Parathyroid adenoma (tissue), 2 donors: ENCODE results near the gene ZNF502.
"Not testable (repeated sequence)": the region's sequence is repeated elsewhere in the genome, so short reads cannot be mapped to it uniquely, and the experiment has no call there.

ENCODE experiments used
- H2AFZ ChIP-seq: fragments of 300-600 bp; sonication (generic); one replicate; pipeline ENCODE4 v1.7.0; 2017; ENCODE audit warnings: antibody characterized with exemption, mild to moderate bottlenecking
- H3K27ac ChIP-seq: fragments of 300-600 bp; sonication (generic); one replicate; pipeline ENCODE4 v1.7.0; 2017
- H3K27me3 ChIP-seq: fragments of 300-600 bp; sonication (generic); one replicate; pipeline ENCODE4 v1.7.0; 2017; ENCODE audit warnings: low read length; ENCODE audit not compliant: control insufficient read depth, insufficient read depth
- H3K36me3 ChIP-seq: fragments of 300-600 bp; sonication (generic); one replicate; pipeline ENCODE4 v1.7.0; 2017; ENCODE audit warnings: low read length; ENCODE audit not compliant: control insufficient read depth, insufficient read depth
- H3K4me1 ChIP-seq: fragments of 300-600 bp; sonication (generic); one replicate; pipeline ENCODE4 v1.7.0; 2017; ENCODE audit warnings: control low read depth
- H3K4me2 ChIP-seq: fragments of 300-600 bp; sonication (generic); one replicate; pipeline ENCODE4 v1.7.0; 2017; ENCODE audit warnings: low read length
- H3K4me3 ChIP-seq: fragments of 300-600 bp; sonication (generic); one replicate; pipeline ENCODE4 v1.7.0; 2017; ENCODE audit warnings: low read depth, low read length
- H3K79me2 ChIP-seq: fragments of 300-600 bp; sonication (generic); one replicate; pipeline ENCODE4 v1.7.0; 2017; ENCODE audit warnings: control low read depth
- H3K9ac ChIP-seq: fragments of 300-600 bp; sonication (generic); one replicate; pipeline ENCODE4 v1.7.0; 2017; ENCODE audit warnings: mild to moderate bottlenecking
- H3K9me3 ChIP-seq: fragments of 300-600 bp; sonication (generic); one replicate; pipeline ENCODE4 v1.7.0; 2017; ENCODE audit warnings: low read length; ENCODE audit not compliant: control insufficient read depth
- TF ChIP-seq, protein P1 (sequence below): fragments of 300-600 bp; sonication (generic); IDR thresholded peaks from one replicate; pipeline ENCODE4 v1.7.0; 2017; ENCODE audit warnings: antibody characterized with exemption, mild to moderate bottlenecking
- donor health status: primary hyperparathyroidism.

ZNF502 gene

DNA sequence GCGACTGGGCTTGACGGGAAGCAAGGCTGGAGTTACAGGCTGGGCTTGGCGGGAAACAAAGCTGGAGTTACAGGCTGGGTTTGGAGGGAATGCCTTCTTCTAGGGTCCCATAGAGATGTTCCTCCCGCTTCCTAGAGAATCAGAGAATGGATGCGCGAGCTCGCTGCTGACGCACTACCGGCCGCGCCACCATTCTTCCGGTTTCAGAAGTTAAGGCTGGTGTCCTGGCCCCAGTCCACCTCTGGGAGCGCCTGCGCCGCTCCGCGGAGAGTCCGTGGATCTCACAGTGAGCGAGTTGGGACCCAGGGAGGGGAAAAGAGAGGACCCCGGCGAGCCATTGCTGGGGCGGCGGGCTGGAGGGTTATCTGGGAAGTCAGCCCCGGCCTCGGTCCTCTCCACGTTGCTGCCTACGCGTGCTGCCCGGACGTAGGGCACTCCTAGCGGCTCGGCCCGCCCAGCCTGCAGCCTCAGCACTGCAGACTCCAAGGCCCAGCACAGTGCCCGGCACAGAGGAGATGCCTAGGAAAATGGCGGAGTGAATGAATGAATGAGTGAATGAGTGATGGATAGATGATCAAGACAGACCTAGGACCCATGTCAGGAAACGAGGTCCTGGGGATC lies at the start of gene ZNF502:
TSS of gene ZNF502 (plus strand) at position 206 of the 621 bp plus-strand sequence. CDS start 7,602 bp downstream, outside the sequence.
- Histone ChIP-seq H3K79me2 (no peaks in the 10 kb centered on the region), H3K36me3 (no peaks in the 10 kb centered on the region), H3K27ac (peak within 1 kb of the TSS; percentile 55), H3K4me3 (peak within 1 kb of the TSS; percentile 66), H3K4me2 (peak within 1 kb of the TSS; percentile 71), H3K4me1 (no peaks in the 10 kb centered on the region), H3K9me3 (peaks cover 4% of the 10 kb centered on the region), H3K27me3 (no peaks in the 10 kb centered on the region), H2AFZ (peak within 1 kb of the TSS; percentile 97), H3K9ac (no peak within 1 kb of the TSS)
- TF ChIP-seq, protein P1, sequence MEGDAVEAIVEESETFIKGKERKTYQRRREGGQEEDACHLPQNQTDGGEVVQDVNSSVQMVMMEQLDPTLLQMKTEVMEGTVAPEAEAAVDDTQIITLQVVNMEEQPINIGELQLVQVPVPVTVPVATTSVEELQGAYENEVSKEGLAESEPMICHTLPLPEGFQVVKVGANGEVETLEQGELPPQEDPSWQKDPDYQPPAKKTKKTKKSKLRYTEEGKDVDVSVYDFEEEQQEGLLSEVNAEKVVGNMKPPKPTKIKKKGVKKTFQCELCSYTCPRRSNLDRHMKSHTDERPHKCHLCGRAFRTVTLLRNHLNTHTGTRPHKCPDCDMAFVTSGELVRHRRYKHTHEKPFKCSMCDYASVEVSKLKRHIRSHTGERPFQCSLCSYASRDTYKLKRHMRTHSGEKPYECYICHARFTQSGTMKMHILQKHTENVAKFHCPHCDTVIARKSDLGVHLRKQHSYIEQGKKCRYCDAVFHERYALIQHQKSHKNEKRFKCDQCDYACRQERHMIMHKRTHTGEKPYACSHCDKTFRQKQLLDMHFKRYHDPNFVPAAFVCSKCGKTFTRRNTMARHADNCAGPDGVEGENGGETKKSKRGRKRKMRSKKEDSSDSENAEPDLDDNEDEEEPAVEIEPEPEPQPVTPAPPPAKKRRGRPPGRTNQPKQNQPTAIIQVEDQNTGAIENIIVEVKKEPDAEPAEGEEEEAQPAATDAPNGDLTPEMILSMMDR = peak; percentile 32

DNA sequence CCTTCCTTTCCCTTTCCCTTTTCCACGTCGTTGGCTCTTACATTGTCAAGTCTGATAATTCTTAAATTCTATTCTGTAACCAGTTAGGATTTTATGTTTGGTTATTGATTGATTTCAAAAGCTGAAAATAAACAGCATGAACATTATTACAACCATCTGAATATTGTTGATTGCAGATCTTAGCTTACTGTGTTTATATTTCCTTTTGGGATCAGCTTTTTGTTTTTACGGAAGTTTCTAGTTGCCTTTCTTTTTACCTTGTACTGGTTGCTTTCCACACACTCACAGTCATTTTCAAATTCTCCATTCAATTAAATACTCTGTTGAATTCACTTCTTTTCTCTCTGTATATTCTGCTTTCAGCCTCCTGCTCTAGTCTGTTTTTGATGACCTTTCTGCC lies 47.3 kb upstream of the ZNF502 start:
- Histone ChIP-seq H3K36me3 (no peaks in the 10 kb centered on the region), H3K9ac (no peak overlapping the region), H3K79me2 (no peaks in the 10 kb centered on the region), H3K4me2 (no peak overlapping the region), H3K4me3 (no peak overlapping the region), H3K27ac (no peak overlapping the region), H3K27me3 (no peaks in the 10 kb centered on the region), H2AFZ (no peak overlapping the region), H3K9me3 (no peaks in the 10 kb centered on the region), H3K4me1 (no peaks in the 10 kb centered on the region)
- TF ChIP-seq, protein P1 = no peak

DNA sequence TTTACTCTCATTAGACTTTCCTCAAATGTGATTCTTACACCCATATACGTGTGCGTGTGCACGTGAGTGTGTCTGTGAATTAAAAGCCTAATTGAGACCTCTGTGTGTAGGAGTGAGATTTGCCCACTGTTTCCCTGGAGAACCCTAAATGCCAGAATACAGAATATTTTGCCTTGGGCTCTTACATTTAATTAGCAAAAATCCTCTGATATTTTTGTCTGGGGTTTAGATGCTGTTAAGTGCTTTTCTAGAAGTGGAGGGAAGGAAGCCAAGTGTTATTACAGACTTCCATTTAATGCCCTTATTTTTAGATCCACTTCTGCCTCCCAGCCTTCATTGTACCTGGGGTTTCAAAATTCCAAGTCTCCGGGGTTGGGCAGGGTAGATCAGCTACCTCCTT lies 46.1 kb upstream of the ZNF502 start:
- no peak overlapping the region for H3K9ac ChIP-seq
- H3K27me3 ChIP-seq = no peaks in the 10 kb centered on the region
- H3K36me3 ChIP-seq = no peaks in the 10 kb centered on the region
- no peaks in the 10 kb centered on the region for H3K9me3 ChIP-seq
- TF ChIP-seq, protein P1 = no peak
- no peak overlapping the region for H3K4me2 ChIP-seq
- no peak overlapping the region for H2AFZ ChIP-seq
- H3K27ac ChIP-seq = no peak overlapping the region
- no peaks in the 10 kb centered on the region for H3K4me1 ChIP-seq
- H3K4me3 ChIP-seq = no peak overlapping the region
- H3K79me2 ChIP-seq = no peaks in the 10 kb centered on the region

DNA sequence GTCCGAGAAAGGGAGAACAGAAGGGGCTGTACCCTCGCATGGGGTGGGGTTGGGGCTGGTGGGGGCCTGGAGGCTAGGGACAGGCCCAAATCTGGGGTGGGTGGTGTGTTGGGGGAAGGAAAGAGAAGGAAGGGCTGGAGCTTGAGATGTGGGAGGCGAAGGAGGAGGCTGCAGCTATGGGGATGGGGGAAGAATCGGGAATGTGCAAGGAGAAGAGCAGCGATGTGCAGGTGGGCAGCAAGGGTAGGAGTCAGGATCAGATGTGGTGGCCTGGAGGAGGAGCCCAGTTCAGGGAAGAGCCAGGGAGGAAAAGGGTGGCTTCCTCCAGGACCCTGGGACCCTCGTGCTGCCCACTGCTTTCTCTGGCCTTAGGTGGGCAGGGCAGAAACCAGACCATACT lies 42.7 kb upstream of the ZNF502 start:
- no peak overlapping the region for H2AFZ ChIP-seq
- H3K79me2 ChIP-seq = no peaks in the 10 kb centered on the region
- peaks cover 12% of the 10 kb centered on the region for H3K4me1 ChIP-seq
- no peak overlapping the region for H3K4me2 ChIP-seq
- no peaks in the 10 kb centered on the region for H3K36me3 ChIP-seq
- H3K4me3 ChIP-seq = no peak overlapping the region
- H3K27me3 ChIP-seq = no peaks in the 10 kb centered on the region
- TF ChIP-seq, protein P1 = no peak
- no peaks in the 10 kb centered on the region for H3K9me3 ChIP-seq
- H3K27ac ChIP-seq = no peak overlapping the region
- H3K9ac ChIP-seq = no peak overlapping the region

DNA sequence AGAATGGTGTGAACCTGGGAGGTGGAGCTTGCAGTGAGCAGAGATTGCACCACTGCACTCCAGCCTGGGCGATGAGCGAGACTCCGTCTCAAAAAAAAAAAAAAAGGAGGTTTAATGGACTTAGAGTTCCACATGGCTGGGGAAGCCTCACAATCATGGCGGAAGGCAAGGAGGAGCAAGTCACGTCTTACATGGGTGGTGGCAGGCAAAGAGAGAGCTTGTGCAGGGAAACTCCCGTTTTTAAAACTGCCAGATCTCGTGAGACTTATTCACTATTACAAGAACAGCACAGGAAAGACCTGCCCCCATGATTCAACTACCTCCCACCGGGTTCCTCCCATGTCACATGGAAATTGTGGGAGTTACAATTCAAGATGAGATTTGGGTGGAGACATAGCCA lies 39.0 kb upstream of the ZNF502 start:
- H3K9ac ChIP-seq, H3K27me3 ChIP-seq, H3K4me2 ChIP-seq, H3K9me3 ChIP-seq, H3K79me2 ChIP-seq, H3K4me3 ChIP-seq, H3K36me3 ChIP-seq, H2AFZ ChIP-seq, H3K27ac ChIP-seq: not testable (repeated sequence)
- peaks cover 12% of the 10 kb centered on the region for H3K4me1 ChIP-seq
